ENCODE measurements around the gene FYCO1. TPM values are rescaled to one million over a fixed set of nuclear protein-coding genes. Genes with fewer than 3 reads are reported as not detected.
A peak's percentile ranks its signal among the peaks of the same experiment; 100 is the strongest.

The FYCO1 gene
- total RNA-seq, 1 donor from 2014 or later, result 56.2 TPM

DNA sequence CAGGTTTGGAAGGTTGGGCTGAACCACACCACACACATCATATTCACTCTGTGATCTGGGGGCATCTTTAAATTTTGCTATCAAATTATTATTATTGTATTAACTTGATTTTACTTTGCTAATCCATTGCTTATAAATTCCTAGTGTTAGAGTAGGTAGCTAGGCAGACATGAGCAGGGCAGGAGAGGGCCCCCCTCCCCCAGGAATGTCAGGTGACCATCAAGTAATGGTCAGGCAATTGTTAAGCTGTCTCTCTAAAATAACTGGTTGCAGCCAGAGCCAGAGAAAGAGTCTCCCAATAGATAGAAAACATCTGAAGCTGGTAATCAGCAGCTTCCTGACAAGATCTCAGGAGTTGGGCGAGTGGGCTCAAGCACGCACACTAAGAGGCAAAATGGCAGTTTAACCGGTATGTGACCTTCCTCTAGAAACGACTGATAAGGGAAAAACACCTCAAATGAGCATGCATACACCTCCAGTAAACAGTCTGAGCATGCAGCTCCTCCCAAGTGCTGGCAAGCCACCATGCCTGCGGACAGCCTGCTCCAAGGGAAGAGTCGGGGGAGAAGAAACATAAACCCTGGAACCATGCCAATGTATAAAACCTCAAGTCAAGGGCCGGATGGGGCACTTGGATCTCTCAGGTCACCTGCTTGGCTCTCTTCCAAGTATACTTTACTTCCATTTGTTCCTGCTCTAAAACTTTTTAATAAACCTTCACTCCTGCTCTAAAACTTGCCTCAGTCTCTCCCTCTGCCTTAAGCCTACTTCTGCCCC lies 55.4 kb downstream of the FYCO1 start:
- H3K36me3 ChIP-seq, result peaks cover 20 to 55% of the 10 kb centered on the region in 2 donors
- TF ChIP-seq, protein P1, sequence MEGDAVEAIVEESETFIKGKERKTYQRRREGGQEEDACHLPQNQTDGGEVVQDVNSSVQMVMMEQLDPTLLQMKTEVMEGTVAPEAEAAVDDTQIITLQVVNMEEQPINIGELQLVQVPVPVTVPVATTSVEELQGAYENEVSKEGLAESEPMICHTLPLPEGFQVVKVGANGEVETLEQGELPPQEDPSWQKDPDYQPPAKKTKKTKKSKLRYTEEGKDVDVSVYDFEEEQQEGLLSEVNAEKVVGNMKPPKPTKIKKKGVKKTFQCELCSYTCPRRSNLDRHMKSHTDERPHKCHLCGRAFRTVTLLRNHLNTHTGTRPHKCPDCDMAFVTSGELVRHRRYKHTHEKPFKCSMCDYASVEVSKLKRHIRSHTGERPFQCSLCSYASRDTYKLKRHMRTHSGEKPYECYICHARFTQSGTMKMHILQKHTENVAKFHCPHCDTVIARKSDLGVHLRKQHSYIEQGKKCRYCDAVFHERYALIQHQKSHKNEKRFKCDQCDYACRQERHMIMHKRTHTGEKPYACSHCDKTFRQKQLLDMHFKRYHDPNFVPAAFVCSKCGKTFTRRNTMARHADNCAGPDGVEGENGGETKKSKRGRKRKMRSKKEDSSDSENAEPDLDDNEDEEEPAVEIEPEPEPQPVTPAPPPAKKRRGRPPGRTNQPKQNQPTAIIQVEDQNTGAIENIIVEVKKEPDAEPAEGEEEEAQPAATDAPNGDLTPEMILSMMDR (IDR thresholded peaks at IDR 0.05), result no peak
- H3K4me3 ChIP-seq, result no peak overlapping the region
- no peaks in the 10 kb centered on the region for H3K27me3 ChIP-seq
- H3K4me1 ChIP-seq, result peaks cover 0 to 3% of the 10 kb centered on the region in 2 donors
- no peak for DNase-seq (ENCODE audit: low spot score in 2 of 2)
- no peaks in the 10 kb centered on the region for H3K9me3 ChIP-seq
- intact Hi-C loops (cut with DNase I), result no loop called here
- no peak overlapping the region for H3K27ac ChIP-seq

DNA sequence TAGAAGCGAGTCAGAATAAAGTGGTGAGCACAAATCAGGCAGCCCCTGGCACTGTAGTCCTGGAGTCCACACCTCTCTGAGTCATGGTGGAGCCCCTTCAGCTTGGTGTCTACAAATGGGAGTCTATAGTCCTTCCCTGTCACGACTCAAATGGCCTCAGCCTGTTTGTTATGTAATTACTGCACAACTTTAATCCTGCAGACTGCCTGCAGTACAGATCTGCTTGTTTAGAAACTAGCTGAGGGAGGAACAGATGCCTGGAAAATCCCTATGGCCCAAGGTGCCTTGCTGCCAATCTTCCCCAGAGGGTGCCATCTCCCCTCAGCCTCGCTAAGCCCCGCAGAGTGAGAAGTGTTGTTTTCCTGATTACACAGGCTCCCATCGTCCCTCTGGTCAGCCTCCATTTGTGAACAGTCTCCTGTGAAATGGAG lies 56.3 kb downstream of the FYCO1 start:
- no peaks in the 10 kb centered on the region for H3K27me3 ChIP-seq
- no peaks in the 10 kb centered on the region for H3K9me3 ChIP-seq
- TF ChIP-seq, protein P1 (IDR thresholded peaks at IDR 0.05), result no peak
- H3K4me3 ChIP-seq, result no peak overlapping the region
- peaks cover 24 to 58% of the 10 kb centered on the region in 2 donors for H3K36me3 ChIP-seq
- DNase-seq (ENCODE audit: low spot score in 2 of 2), result no peak
- no peak overlapping the region for H3K27ac ChIP-seq
- intact Hi-C loops (cut with DNase I), result no loop called here
- H3K4me1 ChIP-seq, result peaks cover 0 to 3% of the 10 kb centered on the region in 2 donors

DNA sequence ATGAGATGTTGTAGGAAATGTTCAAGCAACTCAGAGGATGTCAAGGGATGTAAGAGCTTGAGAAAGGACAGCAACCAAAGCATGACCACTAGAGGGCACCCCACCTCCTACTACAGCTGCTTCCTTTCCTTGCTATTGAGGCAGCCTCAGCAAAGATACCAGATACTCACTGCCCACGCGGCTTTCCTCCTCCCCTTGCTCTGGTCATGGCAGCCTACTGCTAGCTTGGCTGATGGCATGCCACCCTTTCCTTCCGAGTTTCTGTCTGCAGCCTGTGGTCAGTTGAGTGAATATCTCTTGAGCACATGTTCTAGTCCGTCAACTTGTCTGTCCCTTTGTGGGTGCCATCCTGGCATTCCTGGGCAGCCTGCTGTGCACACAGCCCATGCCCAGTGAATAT lies 56.8 kb downstream of the FYCO1 start:
- TF ChIP-seq, protein P1 (IDR thresholded peaks at IDR 0.05), result peak; percentile 77 to 89 (median 83)
- Histone ChIP-seq H3K36me3 (peaks cover 26 to 63% of the 10 kb centered on the region in 2 donors), H3K4me1 (peaks cover 0 to 3% of the 10 kb centered on the region in 2 donors), H3K27ac (no peak overlapping the region), H3K4me3 (no peak overlapping the region), H3K9me3 (no peaks in the 10 kb centered on the region), H3K27me3 (no peaks in the 10 kb centered on the region)
- intact Hi-C loops (cut with DNase I), result loop anchor here (1.0 kb wide), 1 partner anchor 140 kb away; no protein-coding TSS in a partner anchor
- peak; percentile 51 to 93 for DNase-seq (ENCODE audit: low spot score in 2 of 2)

DNA sequence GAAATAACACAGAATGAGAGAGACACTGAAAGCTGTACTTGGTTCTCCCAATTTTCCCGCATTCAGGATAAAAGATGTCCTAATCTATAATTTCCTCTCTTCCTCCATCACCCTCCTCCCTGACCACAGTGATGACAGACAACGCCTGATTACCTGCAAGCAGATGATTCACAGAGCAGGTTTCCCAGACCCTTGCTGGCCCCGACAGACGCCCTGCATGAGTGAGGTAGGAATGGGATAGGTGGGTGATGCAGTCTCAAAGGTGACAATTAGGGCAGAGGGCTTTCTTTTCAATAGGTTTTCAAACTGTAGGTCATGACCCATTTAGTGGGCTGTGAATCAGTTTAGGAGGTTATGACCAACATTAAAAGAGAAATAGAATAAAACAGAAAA lies 57.6 kb downstream of the FYCO1 start:
- DNase-seq (ENCODE audit: low spot score in 2 of 2), result no peak
- Histone ChIP-seq H3K36me3 (peaks cover 26 to 65% of the 10 kb centered on the region in 2 donors), H3K9me3 (no peaks in the 10 kb centered on the region), H3K27me3 (no peaks in the 10 kb centered on the region), H3K4me3 (no peak overlapping the region), H3K4me1 (peaks cover 0 to 3% of the 10 kb centered on the region in 2 donors), H3K27ac (no peak overlapping the region)
- intact Hi-C loops (cut with DNase I), result loop anchor here (1.0 kb wide), 1 partner anchor 141 kb away; no protein-coding TSS in a partner anchor
- TF ChIP-seq, protein P1 (IDR thresholded peaks at IDR 0.05), result no peak

DNA sequence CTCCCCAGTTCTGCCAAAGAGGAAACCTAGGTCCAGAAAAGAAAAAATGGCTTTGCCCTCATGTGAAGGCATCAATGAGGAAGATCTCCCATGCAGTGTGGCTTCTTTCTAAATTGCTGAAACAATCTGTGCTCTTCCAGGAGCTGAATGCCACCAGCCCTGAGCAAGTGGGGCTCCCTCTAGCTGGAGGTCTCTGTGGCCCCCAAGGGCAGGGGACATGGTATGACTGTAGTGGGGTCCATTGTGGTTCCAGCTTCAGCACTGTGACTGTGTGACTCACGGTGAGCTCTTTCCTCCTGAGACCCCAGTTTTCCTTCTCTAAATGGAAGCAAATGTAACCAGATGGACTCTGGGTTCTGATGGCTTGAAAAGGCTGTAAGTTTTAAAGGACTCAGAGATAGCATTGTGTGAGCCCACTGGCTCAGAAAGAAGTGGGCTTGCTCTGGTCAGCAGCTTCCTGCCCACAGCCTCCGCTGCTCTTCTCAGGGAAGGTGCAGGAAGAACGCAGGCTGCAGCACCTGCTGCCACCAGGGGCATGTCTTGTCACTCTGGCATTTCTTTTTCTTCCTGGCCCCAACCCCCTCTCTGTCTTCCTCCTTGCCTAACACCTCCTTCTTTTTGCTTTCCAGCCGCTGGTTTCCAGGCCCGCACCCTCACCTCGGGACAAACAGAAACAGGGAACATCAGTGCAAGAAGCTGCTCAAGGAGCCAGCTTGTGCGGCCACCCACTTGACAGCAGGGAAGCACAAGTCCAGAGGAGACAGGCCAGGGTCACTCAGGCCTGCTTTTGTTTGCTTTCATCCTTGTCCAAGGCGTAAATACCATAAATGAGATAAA lies 58.2 kb downstream of the FYCO1 start:
- Histone ChIP-seq H3K4me1 (peaks cover 0 to 3% of the 10 kb centered on the region in 2 donors), H3K27me3 (no peaks in the 10 kb centered on the region), H3K27ac (no peak overlapping the region), H3K36me3 (peaks cover 32 to 66% of the 10 kb centered on the region in 2 donors), H3K9me3 (no peaks in the 10 kb centered on the region), H3K4me3 (no peak overlapping the region)
- TF ChIP-seq, protein P1 (IDR thresholded peaks at IDR 0.05), result no peak
- DNase-seq (ENCODE audit: low spot score in 2 of 2), result no peak
- intact Hi-C loops (cut with DNase I), result loop anchor here (1.0 kb wide), 1 partner anchor 142 kb away; no protein-coding TSS in a partner anchor
